HG03139 (cell line): ENCODE results near the gene NFYA.

Experiments used
- ATAC-seq: cut with Tn5 transposase; IDR thresholded peaks from one replicate; pipeline ENCODE4 v1.9.1; 2021; ENCODE audit not compliant: unreplicated experiment

The NFYA gene

DNA sequence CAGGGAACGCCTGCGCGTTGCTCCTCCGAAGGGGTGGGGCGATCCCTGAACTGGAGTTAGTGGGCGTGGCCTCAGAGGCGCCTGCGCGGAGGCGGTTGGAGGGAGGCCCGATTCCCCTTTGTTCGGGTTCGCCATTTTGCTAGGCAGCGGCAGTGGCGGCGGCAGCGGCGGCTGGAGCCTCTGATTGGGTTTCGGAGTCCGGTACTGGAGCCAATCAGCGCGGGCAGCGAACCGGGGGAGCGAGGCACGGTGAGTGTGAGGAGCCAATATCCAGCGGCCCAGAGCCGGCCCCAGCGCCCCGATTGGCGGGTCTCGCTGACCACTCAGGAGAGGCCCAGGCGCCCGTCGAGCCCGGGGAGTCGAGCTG, at the start of gene NFYA:
TSS of gene NFYA (plus strand) at position 139 of the 367 bp plus-strand sequence. CDS start 6,116 bp downstream, outside the sequence.
- ATAC-seq, result peak; percentile 53

DNA sequence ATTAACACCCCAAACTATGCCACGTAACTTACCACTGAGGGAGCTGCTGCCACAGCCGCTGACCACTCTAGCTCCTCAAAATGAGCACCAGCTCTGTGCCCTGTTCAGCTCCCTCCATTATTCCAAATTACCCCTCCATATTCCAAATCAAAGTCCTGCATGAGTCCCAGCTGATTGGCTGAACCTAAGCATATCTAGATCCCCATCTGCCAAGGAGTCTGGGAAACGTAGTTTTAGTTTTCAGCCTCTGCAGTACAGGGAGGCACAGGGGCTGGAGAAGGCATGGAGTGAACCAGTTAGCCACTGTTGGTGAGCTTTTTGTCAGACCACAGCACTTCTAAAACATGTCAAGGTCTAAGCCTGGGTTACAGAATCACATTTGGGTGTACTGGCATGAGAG, 49.7 kb upstream of the NFYA start:
- no peak for ATAC-seq

DNA sequence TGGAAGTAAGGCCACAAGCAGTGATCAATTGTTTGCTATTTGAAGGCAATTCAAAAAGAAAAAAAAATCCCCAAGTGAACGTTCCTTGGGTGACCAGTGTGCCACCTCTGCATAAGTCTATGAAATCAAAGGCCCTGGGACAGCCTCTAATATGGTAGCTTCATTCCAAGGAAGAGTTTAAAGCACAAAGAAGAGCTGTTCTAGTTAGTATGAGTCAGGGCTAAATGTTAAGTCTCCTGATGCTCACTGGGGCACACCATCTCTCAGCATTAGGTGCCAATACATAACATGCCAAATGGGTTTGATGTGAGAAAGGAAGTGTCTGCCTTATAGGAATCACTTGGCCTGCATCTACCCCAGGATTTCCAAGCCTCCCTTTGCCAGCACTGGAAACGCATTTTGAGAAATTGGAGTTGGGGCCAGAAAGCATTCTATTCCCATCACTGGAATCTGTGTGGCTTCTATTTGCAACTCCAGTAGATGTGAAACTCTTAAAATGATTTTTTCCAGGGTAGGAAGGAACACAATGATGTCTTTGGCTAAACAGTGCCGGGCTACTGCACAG, 46.7 kb upstream of the NFYA start:
- ATAC-seq, result no peak

GRCh38 chr6:41027241-41027640, 45.5 kb upstream of the NFYA start:
- no peak for ATAC-seq

GRCh38 chr6:41027799-41028560, 44.8 kb upstream of the NFYA start:
- peak; percentile 68 for ATAC-seq

GRCh38 chr6:41028561-41029412, 44.0 kb upstream of the NFYA start:
- ATAC-seq, result peak; percentile 21

DNA sequence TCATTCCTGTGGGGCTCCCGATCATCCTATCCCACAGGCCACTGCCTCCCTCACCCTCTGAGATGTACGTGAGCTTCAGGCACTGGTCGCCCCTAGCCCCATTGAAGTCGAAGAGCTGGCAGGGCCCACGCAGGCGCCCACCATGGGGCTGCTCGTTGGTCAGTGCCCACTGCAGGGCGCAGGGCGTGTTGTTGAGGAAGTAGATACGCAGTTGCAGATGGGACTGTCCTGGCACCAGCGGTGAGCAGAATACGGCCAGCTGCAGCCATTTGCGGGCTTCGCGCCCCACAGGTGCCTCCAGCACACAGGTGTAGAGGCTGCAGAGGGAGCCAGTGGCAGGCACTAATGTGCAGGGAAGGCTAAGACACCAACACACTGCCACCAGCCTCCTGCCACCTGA, 39.9 kb upstream of the NFYA start:
- ATAC-seq, result no peak

- no peak for ATAC-seq
These were observed 39.0 kb upstream of the NFYA start for GRCh38 chr6:41033776-41034175.

- no peak for ATAC-seq
These were observed 36.6 kb upstream of the NFYA start for GRCh38 chr6:41036186-41036585.

- no peak for ATAC-seq
These were observed 36.2 kb upstream of the NFYA start for GRCh38 chr6:41036601-41037000.

DNA sequence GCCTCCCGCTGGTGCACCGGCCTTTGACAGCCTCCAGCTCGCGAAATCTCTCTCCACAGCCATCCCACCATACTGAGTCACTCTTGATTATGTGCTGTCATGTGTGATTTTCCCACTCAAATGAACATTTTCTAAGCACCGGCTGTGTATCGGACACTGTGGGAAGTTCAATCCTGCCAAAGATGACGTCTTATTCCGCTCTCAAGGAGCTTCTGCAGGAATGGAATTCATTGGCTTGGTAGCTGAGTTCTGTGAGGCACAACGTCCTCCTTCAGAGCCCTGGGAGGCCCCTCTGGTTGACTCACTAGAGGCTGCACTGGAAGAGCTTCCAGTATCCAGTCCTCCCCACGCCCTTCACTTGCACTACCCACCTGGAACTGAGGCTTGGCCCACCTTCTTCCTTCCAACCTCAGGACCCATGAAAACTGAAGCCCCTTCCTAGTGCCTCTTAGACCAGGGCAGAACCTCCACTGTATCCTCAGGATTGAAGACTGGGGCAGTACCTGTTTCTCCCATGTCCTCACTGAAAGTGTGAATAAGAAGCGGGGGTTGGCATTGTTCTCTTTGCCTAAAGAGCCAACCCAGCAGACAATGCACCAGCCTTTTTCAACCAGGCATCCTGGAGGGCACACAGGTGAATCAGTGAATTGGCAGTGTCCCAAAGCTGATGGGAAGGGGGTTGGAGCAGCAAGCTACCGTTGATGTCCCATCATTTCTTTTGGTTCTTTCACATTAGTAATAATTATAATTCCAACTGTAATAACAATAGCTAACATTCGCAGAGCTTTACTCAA, 35.5 kb upstream of the NFYA start:
- no peak for ATAC-seq

DNA sequence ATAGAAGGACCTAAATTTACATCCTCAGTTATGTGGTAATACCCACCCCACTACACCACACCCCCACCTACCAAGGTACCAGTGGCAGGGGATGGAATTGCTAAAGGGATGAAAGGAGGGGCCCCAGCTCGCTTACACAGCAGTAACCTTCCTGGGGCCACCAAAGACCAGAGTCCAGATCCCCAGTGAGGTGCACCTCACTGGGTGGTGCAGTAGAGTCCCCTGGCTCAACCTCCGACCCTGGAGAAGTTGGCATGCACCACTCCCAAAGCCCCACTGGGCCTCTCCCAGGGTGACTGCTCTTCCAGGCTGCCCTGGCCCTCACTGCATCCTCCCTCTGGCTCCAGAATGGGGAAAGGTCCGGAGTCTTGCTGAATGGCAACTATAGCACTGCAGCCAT, 34.6 kb upstream of the NFYA start:
- no peak for ATAC-seq

GRCh38 chr6:41039060-41039998, 33.4 kb upstream of the NFYA start, which contains the start of gene UNC5CL:
Gene UNC5CL, minus strand, starts transcription at chr6:41039221. Its CDS starts 4,147 bp downstream, at chr6:41035074.
- no peak for ATAC-seq

GRCh38 chr6:41040101-41040939, 32.5 kb upstream of the NFYA start:
- ATAC-seq, result no peak

- ATAC-seq, result no peak
These were observed 31.7 kb upstream of the NFYA start for GRCh38 chr6:41040940-41041536.

DNA sequence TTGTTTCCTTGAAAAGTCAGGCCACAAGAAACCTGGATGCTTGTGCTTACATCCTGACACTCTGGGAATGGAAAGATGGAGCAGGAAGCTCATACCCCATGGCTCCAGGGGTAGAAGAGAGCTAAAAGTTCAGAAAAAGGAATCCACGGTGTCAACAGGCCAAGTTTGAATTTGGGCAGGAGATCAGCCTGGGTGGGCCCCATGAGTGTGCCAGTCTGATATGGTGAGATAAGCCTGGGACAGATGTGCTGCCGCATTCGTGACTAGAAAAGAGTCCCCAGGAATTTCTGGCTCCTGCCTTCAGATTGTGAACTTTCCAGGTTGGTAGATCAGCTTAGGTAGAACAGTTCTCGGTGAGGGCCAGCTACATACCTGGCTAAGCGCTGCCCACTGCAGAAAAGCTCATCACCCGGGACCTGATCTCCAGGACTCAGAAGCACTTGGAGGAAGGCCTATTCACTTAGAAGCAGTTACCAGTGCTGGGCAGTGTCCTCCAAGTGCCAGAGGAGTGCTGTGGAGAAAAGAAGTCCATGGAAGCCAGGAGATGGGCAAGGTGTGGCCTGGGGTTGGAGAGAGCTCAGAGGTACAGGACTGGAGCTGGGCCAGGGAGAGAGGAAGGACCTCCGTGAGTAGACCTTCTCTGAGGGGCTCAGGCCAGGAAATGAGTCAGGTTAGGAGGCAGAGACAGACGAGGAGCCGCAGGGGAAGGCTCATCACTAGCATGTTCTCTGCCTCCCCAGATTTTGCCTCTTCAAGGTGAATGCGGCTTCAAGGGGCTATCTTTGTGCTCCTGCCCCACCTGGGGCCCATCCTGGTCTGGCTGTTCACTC, 30.3 kb upstream of the NFYA start, which contains the start of gene TSPO2:
TSS of gene TSPO2 (plus strand) at position 242 of the 830 bp plus-strand sequence. CDS start at position 761, 519 bp downstream.
- ATAC-seq, result no peak

GRCh38 chr6:41043151-41043550, 29.6 kb upstream of the NFYA start:
- ATAC-seq, result no peak

- ATAC-seq, result no peak
These were observed 27.1 kb upstream of the NFYA start for GRCh38 chr6:41045664-41046063.
